HG03139 (cell line): ENCODE data around the gene CACYBP.

Experiments used
- ATAC-seq: cut with Tn5 transposase; IDR thresholded peaks from one replicate; pipeline ENCODE4 v1.9.1; 2021; ENCODE audit not compliant: unreplicated experiment

Gene CACYBP

GRCh38 chr1:174999936-175000696 lies at the start of gene CACYBP:
Gene CACYBP (plus strand): TSS chr1:174999947. CDS start chr1:175000181, 234 bp downstream.
- peak; percentile 7 for ATAC-seq

- no peak for ATAC-seq
These were observed 46.3 kb upstream of the CACYBP start for GRCh38 chr1:174953285-174954072.

GRCh38 chr1:174954073-174954460 lies 45.7 kb upstream of the CACYBP start:
- ATAC-seq = no peak

GRCh38 chr1:174954671-174955669 lies 44.8 kb upstream of the CACYBP start:
- no peak for ATAC-seq

GRCh38 chr1:174956086-174956485 lies 43.7 kb upstream of the CACYBP start:
- ATAC-seq = no peak

GRCh38 chr1:174956976-174957375 lies 42.8 kb upstream of the CACYBP start:
- ATAC-seq = no peak

GRCh38 chr1:174957829-174958228 lies 41.9 kb upstream of the CACYBP start:
- no peak for ATAC-seq

GRCh38 chr1:174958396-174958795 lies 41.4 kb upstream of the CACYBP start:
- no peak for ATAC-seq

GRCh38 chr1:174960362-174960761 lies 39.4 kb upstream of the CACYBP start:
- no peak for ATAC-seq

- ATAC-seq = no peak
These were observed 36.1 kb upstream of the CACYBP start for GRCh38 chr1:174963529-174964125.

GRCh38 chr1:174964261-174964971 lies 35.3 kb upstream of the CACYBP start:
- no peak for ATAC-seq

- ATAC-seq = no peak
These were observed 34.8 kb upstream of the CACYBP start for GRCh38 chr1:174964972-174965361.

GRCh38 chr1:174965362-174966007 lies 34.3 kb upstream of the CACYBP start:
- no peak for ATAC-seq

GRCh38 chr1:174966008-174966572 lies 33.7 kb upstream of the CACYBP start:
- no peak for ATAC-seq

- ATAC-seq = no peak
These were observed 31.7 kb upstream of the CACYBP start for GRCh38 chr1:174967845-174968705.

- peak; percentile 61 for ATAC-seq
These were observed 30.9 kb upstream of the CACYBP start for GRCh38 chr1:174968750-174969244.

- no peak for ATAC-seq
These were observed 29.8 kb upstream of the CACYBP start for GRCh38 chr1:174969977-174970376.

GRCh38 chr1:174971466-174971865 lies 28.3 kb upstream of the CACYBP start:
- no peak for ATAC-seq
